ENCODE measurements around the gene MIDN.
A peak's percentile ranks its signal among the peaks of the same experiment; 100 is the strongest.

The MIDN gene

GRCh38 chr19:1259206-1259875, 11.0 kb downstream of the MIDN start:
- no peak for DNase-seq

- no peak for DNase-seq
These were observed 11.7 kb downstream of the MIDN start for GRCh38 chr19:1259876-1260748.

- DNase-seq: peak; percentile 97
These were observed 12.6 kb downstream of the MIDN start for GRCh38 chr19:1260749-1261537.

GRCh38 chr19:1261538-1261797, 13.1 kb downstream of the MIDN start:
- DNase-seq: peak; percentile 43

- DNase-seq: no peak
These were observed 13.6 kb downstream of the MIDN start for GRCh38 chr19:1261798-1262622.

GRCh38 chr19:1262623-1263123, 14.3 kb downstream of the MIDN start:
- DNase-seq: no peak

GRCh38 chr19:1263188-1263587, 14.8 kb downstream of the MIDN start:
- no peak for DNase-seq

- DNase-seq: no peak
These were observed 16.6 kb downstream of the MIDN start for GRCh38 chr19:1264801-1265614.

- no peak for DNase-seq
These were observed 17.3 kb downstream of the MIDN start for GRCh38 chr19:1265615-1266128.

- DNase-seq: peak; percentile 92
These were observed 17.9 kb downstream of the MIDN start for GRCh38 chr19:1266129-1266915.

- DNase-seq: peak; percentile 52
These were observed 18.6 kb downstream of the MIDN start for GRCh38 chr19:1266916-1267476.

GRCh38 chr19:1267477-1268225, 19.3 kb downstream of the MIDN start:
- DNase-seq: no peak

- no peak for DNase-seq
These were observed 20.1 kb downstream of the MIDN start for GRCh38 chr19:1268226-1269064.

- DNase-seq: peak; percentile 99
These were observed 20.7 kb downstream of the MIDN start, which contains the start of gene CIRBP for GRCh38 chr19:1269065-1269477. CIRBP (plus strand) TSS chr19:1269332; CDS start chr19:1270934, 1,602 bp downstream.

GRCh38 chr19:1269478-1270212, 21.3 kb downstream of the MIDN start:
- DNase-seq: peak; percentile 80

GRCh38 chr19:1270213-1270853, 21.9 kb downstream of the MIDN start:
- no peak for DNase-seq

All from COR-L47 (cell line).